ENCODE data around the gene HPD. TPM values are rescaled to one million over a fixed set of nuclear protein-coding genes. Genes with fewer than 3 reads are reported as not detected.

Gene HPD
- total and polyA plus RNA-seq, 2 of the 4 experiments (the other 2 are of a cell fraction) = 0.15 to 0.18 TPM

GRCh38 chr12:121793440-121793837 lies 65.2 kb downstream of the HPD start, which contains the start of gene RHOF:
RHOF (minus strand) TSS chr12:121793688; CDS start chr12:121793633, 55 bp downstream.
- Histone ChIP-seq H2BK20ac (ENCODE audit: low read depth, low read length) (0 out of 2 replicates have a peak within 1 kb of the TSS, but pooled peaks have one; percentile 38), H3K9me1 (ENCODE audit: insufficient read depth, low read length) (peaks cover 4% of the 10 kb centered on the region; the same call in 1 of the 2 replicates), H2AK5ac (ENCODE audit: low read depth, low read length) (peak within 1 kb of the TSS; percentile 69), H3K9me3 (ENCODE audit: control insufficient read depth, insufficient read depth, low read length) (no peaks in the 10 kb centered on the region), H3K27ac (ENCODE audit: insufficient read depth, low read length) (peak within 1 kb of the TSS; percentile 28), H2BK5ac (ENCODE audit: low read depth, low read length, poor library complexity, severe bottlenecking) (peak within 1 kb of the TSS; percentile 39), H3K4ac (ENCODE audit: low read depth, low read length) (peak within 1 kb of the TSS; percentile 76), H3K36me3 (ENCODE audit: control insufficient read depth, insufficient read depth, low read length) (peaks cover 7% of the 10 kb centered on the region; the same call in 1 of the 2 replicates), H3K18ac (ENCODE audit: low read depth, low read length) (no peak within 1 kb of the TSS), H3K9ac (ENCODE audit: low read depth, low read length) (peak within 1 kb of the TSS; percentile 31), H2AFZ (replicated peaks; ENCODE audit: low read length, poor library complexity) (peak within 1 kb of the TSS; percentile 95), H3K23ac (ENCODE audit: low read depth, low read length) (peak within 1 kb of the TSS; percentile 54), H3K79me1 (ENCODE audit: low read depth in 1 of 2, low read length in 2 of 2) (peaks cover 1 to 37% of the 10 kb centered on the region in 2 experiments; a peak in 3 of 4 replicates), H4K5ac (ENCODE audit: low read depth, low read length) (peak within 1 kb of the TSS; percentile 17; the same call in 1 of the 2 replicates), H4K91ac (ENCODE audit: insufficient read depth, low read depth, low read length) (peak within 1 kb of the TSS; percentile 81), H3K56ac (ENCODE audit: extremely low read depth, insufficient read depth, low read length) (no peak within 1 kb of the TSS), H2BK120ac (ENCODE audit: low read depth, low read length) (peak within 1 kb of the TSS; percentile 55; the same call in 1 of the 2 replicates), H4K20me1 (ENCODE audit: insufficient read depth, low read length) (peaks cover 8% of the 10 kb centered on the region; the same call in 1 of the 2 replicates), H2BK15ac (ENCODE audit: low read depth, low read length) (no peak within 1 kb of the TSS; the same call in 2 of the 3 replicates), H3K4me3 (ENCODE audit: insufficient read depth, low read depth, low read length) (peak within 1 kb of the TSS; percentile 48), H2AK9ac (replicated peaks; ENCODE audit: low read depth, low read length, poor library complexity) (peak within 1 kb of the TSS; percentile 97), H4K8ac (ENCODE audit: low read depth in 2 of 2, low read length in 2 of 2) (peak within 1 kb of the TSS; percentile 8 to 72; a peak in 3 of 4 replicates), H3K27me3 (ENCODE audit: control insufficient read depth, insufficient read depth, low read length) (no peaks in the 10 kb centered on the region), H3K4me2 (ENCODE audit: low read depth, low read length) (peak within 1 kb of the TSS; percentile 93), H3K4me1 (ENCODE audit: control insufficient read depth, insufficient read depth, low read length) (peaks cover 21% of the 10 kb centered on the region), H3K14ac (replicated peaks; ENCODE audit: low read depth, low read length) (peak within 1 kb of the TSS; percentile 61)
- ATAC-seq (ENCODE audit: low read depth) (peak; percentile 13), DNase-seq (no peak)
- intact Hi-C loops (cut with micrococcal nuclease) (loop anchor here (5.0 to 10.0 kb wide), 2 partner anchors 81 to 239 kb away; partner anchors contain the start of gene TMEM120B), in situ Hi-C loops (cut with MboI; ENCODE audit: low sequenced_read_pairs) (no loop called here), dilution Hi-C loops (cut with HindIII; ENCODE audit: low sequenced_read_pairs, unreplicated experiment) (no loop called here)
- BruUV-seq (replicated peaks) = no TSS peak
- CTCF ChIA-PET = interaction anchor here (0.6 to 3.9 kb wide), 14 partner anchors 9 to 125 kb away, joined by 3 to 49 read pairs (median 6); partner anchors contain the start of genes PSMD9, SETD1B and TMEM120B
- POLR2A ChIA-PET (ENCODE audit: unreplicated experiment) = interaction anchor here (2.0 kb wide), 1 partner anchor 18 kb away, joined by 10 read pairs; no protein-coding TSS in a partner anchor
- WGBS, 2 experiments (ENCODE audit: extremely low coverage in 2 of 2, insufficient read length in 1 of 2) = 1% methylated on average over 29 of the region's 36 CpGs; no CpG with 5 or more reads in 1 of the 2 experiments
- TF ChIP-seq ELK1 (IDR thresholded peaks at IDR 0.05; ENCODE audit: borderline replicate concordance, low read depth, low read length) (no peak), USF2 (IDR thresholded peaks at IDR 0.05; ENCODE audit: low read depth, low read length) (no peak), CHD1 (IDR thresholded peaks at IDR 0.05; ENCODE audit: low read depth, low read length) (no peak), FOS (IDR thresholded peaks at IDR 0.05; ENCODE audit: low read depth, low read length) (no peak), CTCF (conservative IDR thresholded peaks at IDR 0.05; ENCODE audit: low read depth, low read length) (no peak)
